GM12875 (cell line): ENCODE results near the gene RBM24.

Experiments used
- H3K4me3 ChIP-seq: one replicate; pipeline ENCODE4 v1.5.1; 2011; ENCODE audit warnings: low read depth, low read length, control low read depth
- CTCF ChIP-seq: IDR thresholded peaks from 2 replicates; pipeline ENCODE4 v1.5.1; 2011; ENCODE audit warnings: low read depth, mild to moderate bottlenecking, control low read depth, inconsistent platforms, low read length, moderate library complexity, borderline replicate concordance; ENCODE audit not compliant: insufficient read depth

Gene RBM24

GRCh38 chr6:17276766-17277165 is 4.4 kb upstream of the RBM24 start:
- no peak for TF ChIP-seq CTCF
- no peak overlapping the region for H3K4me3 ChIP-seq

GRCh38 chr6:17277256-17277655 is 3.9 kb upstream of the RBM24 start:
- H3K4me3 ChIP-seq: no peak overlapping the region
- TF ChIP-seq CTCF: no peak

- no peak for TF ChIP-seq CTCF
- no peak overlapping the region for H3K4me3 ChIP-seq
Measured at GRCh38 chr6:17278289-17279063, 2.7 kb upstream of the RBM24 start.

- no peak for TF ChIP-seq CTCF
- H3K4me3 ChIP-seq: no peak overlapping the region
Measured at GRCh38 chr6:17280138-17280537, 1.0 kb upstream of the RBM24 start.

- TF ChIP-seq CTCF: no peak
- H3K4me3 ChIP-seq: no peak overlapping the region
Measured at GRCh38 chr6:17280552-17281090, 540 bp upstream of the RBM24 start.

GRCh38 chr6:17281497-17282481 is 628 bp downstream of the RBM24 start:
- TF ChIP-seq CTCF: no peak
- no peak overlapping the region for H3K4me3 ChIP-seq
